Stimulated activated CD4-positive, alpha-beta T cell treated with anti-CD3 and anti-CD28 coated beads, Interleukin-1b, Interleukin-23, amount 100 ng/mL, for 4 hours (primary cell): Measurements from ENCODE around the gene DARS2.

ENCODE experiments used
- DNase-seq, 2 donors: peaks; one replicate each; pipeline ENCODE4 v3.0.0-alpha.2; 2020; ENCODE audit warnings: low read depth in 2 of 2

DARS2 gene

DNA sequence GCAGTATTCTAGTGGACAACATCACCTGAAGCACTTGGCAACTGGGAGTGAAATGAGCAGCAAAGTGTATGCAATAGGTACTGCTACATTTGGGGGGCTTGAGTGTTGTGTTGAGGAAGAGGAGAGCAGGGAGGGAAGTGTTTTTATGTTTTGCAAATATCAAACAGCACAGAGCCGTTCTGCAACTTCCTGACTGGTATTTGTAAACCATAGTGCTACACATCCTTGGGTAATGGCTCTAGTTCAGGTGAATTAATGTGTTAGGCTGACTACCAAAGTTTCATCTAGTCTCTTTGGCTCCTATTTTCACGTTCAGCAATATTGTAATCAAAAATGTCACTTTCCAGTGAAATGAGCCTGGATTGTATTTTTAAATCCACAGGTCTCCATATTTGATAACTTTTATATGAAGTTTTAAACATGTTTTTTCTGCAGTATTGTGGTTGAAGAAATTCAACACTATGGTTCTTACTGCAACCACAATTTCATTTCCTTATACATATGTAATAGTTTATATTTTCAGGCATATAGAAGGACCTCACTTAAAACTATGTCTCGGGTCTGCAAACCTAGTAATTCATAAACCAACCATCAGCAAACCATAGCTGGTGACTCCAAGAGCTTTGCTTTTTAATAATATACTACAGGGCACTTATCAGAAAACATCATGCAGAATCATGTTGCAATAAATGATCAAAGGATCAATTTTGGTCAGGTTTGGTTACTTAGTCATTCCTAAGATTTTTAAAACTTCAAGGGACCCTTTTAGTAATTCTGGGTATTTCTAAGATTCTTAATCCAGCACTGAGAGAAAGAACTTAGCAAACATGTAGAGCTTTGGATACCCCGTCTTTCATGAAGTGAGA is 62.5 kb downstream of the DARS2 start:
- no peak for DNase-seq

DNA sequence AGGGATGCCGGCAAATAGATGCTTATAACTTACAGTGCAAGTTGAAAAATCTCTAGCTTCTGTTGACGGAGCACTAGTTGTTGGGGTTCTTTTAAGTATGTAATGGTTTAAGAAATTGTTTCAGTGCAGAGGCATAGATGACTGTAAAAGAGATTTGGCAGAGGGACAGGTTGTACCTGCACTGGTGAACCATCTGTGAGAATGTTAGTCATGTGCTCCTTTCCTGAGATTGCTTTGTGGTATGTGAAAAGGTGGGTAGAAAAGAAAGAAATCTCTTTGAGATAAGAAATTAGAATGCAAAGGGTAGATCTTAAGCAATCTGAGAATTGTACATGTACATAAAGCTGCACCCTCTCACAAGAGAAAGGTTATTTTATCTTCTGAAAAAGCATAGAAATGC is 63.2 kb downstream of the DARS2 start:
- no peak for DNase-seq

DNA sequence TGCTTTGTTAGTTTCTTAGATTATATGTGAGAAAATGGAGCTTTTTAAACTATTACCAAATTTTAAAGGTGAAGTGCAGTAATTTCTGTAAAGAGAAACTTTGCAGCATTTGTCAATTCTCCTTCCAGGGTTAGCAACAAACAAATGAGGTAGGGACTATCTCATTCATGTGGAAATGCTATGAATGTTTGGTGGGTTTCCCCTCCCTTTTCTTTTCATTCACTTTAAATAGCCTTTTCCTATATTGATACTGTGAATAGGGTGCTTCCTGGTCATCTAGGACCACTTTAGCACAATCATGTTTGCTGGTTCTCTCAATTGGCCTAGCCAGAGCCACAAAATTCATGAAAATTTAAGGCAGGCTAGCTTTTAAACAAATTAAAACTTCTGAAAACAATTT is 64.3 kb downstream of the DARS2 start:
- DNase-seq: no peak

DNA sequence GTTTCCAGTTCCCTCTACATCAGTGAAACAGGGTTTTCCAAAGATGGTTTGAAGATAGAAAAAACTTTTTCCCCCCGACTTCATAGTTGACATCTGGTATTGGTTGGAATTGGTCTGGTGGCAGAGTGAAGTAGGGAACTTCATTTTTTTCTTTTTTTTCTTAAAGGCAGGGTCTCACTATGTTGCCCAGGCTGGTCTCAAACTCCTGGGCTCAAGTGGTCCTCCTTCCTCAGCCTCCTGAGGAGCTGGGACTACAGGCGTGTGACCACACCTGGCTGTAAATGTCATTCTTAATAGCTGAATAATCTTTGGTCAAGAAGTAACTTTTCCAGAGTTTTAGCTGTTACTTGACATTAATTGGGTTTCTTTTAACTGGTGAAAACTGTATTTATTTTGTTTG is 65.4 kb downstream of the DARS2 start:
- DNase-seq: no peak

DNA sequence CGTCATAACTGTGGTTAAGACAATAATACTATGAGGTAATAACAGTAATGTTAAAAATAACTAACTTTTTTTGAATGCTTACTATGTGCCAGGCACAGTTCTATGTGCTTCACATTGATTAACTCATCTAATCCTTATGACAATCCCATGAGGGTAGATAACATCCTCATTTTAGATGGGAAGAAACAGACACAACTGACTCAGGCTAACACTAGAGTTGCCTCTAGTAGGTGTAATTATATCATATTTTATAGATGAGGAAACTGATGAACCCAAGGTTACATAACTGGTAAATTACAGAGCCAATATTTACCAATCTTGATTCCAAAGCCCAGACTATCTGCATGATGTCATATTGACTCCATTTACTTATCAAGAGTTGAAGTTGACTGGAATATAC is 69.1 kb downstream of the DARS2 start:
- no peak for DNase-seq

DNA sequence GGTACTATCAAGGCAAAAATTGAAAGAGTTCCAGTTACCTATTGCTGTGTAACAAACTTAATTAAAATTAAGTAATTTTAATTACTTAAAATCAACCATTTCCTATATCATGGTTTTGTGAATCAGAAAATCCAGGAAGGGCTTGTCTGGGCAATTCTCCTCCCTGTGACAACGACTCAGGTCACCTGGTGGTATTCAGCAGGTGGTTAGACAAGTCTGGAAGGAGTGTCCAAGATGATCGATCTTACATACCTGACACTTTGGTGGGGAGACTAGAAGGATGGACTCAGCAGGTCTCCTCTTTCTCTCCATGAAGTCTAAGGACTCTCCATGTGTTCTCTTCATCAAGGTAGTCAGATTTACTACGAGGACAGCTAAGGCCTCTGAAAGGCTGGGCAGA is 69.7 kb downstream of the DARS2 start:
- DNase-seq: no peak

DNA sequence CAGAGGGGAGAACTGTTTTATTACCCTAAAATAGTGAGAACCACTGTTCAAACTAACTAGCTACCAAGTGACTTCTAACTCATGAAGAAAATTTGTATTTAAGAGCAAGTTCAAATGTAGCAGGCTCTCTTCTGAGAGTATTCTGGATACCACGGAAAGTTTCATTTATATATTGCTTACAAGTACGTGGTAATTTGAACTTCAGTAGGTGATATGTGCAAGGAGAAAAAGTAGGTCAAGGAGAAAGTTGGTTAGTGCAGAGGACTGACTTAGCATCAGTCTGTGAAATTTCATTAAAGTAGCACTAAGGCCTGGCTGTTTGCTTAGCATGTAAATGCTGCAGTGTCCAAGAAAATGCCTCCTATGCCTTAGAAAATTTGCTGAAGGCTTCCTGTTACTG is 76.0 kb downstream of the DARS2 start:
- DNase-seq: no peak

DNA sequence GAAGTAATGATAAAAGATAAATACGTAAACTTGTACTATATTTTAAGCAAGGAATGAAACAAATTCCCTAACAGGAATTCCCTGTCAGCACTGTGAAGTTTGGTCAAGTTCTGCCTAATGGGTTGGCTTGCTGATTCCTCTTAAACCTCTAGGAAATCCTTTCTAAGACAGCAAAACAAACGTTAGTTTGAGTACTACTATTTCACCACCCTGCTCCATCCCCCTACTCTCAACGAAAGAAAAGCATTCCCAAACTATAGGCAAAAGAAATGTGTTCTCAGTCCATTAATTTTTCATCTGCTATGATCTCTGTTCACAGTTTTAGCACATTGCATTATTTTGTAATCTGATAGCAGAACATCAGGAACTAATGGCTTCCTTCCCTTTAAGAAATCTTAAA is 76.5 kb downstream of the DARS2 start:
- DNase-seq: no peak

DNA sequence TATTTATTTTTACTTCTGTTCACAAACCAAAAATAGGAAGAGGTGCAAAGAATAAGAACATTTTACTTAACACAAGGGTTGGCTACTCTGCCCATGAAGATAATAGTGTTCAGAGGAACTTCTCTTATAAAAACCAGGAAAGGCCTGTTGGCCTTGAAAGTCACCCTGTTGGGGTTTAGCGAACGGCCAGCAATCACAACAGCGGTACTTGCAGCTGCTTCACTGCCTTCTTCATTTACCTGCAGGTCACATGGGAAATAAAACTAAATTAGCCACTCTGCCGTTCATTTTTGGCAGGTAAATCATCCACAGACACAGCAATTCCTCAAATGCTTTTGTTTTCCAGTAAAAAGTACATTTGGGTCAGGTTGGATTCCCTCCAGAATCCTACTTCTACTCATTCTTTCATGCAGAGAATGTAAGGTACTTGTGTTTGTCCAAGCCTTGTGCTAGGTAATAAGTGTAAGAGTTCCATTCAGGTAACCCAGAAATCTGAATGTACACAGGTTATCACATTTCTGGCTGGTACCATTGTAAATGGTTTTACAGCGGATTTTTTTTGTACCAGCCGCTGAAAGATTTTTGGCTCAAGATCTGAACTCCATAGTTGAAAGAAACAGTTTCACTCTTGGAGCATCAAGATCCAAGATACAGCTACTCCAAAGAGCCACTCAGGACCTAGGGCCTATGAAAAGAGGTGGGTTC is 79.5 kb downstream of the DARS2 start:
- no peak for DNase-seq
